GM12874 (cell line): ENCODE data around the gene PPP1R3C.

Experiments
- TF ChIP-seq, protein P1 (sequence below): IDR thresholded peaks from 2 replicates; pipeline ENCODE4 v1.5.1; 2011; ENCODE audit warnings: low read depth, mild to moderate bottlenecking, control low read depth, low read length, moderate library complexity; ENCODE audit not compliant: insufficient read depth

Gene PPP1R3C

DNA sequence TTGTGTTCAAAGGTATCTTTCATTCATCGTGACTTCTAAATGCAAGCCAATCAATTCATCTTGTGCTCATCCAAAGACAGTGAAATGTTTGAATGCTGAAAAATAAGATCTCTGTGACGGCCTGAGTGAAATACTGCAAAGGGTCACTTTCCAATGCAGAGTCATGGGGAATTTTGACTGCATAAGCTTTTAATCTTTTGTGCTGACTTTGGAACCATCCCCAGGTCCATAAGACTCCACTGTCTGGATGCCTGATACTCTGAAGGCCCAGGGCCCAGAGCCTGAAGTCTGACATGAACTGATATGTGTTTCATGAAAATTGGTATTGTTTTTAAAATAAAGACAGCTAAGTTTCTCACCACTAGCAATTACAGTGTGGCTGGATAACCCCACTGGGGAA lies 39.0 kb downstream of the PPP1R3C start:
- TF ChIP-seq, protein P1, sequence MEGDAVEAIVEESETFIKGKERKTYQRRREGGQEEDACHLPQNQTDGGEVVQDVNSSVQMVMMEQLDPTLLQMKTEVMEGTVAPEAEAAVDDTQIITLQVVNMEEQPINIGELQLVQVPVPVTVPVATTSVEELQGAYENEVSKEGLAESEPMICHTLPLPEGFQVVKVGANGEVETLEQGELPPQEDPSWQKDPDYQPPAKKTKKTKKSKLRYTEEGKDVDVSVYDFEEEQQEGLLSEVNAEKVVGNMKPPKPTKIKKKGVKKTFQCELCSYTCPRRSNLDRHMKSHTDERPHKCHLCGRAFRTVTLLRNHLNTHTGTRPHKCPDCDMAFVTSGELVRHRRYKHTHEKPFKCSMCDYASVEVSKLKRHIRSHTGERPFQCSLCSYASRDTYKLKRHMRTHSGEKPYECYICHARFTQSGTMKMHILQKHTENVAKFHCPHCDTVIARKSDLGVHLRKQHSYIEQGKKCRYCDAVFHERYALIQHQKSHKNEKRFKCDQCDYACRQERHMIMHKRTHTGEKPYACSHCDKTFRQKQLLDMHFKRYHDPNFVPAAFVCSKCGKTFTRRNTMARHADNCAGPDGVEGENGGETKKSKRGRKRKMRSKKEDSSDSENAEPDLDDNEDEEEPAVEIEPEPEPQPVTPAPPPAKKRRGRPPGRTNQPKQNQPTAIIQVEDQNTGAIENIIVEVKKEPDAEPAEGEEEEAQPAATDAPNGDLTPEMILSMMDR = no peak

DNA sequence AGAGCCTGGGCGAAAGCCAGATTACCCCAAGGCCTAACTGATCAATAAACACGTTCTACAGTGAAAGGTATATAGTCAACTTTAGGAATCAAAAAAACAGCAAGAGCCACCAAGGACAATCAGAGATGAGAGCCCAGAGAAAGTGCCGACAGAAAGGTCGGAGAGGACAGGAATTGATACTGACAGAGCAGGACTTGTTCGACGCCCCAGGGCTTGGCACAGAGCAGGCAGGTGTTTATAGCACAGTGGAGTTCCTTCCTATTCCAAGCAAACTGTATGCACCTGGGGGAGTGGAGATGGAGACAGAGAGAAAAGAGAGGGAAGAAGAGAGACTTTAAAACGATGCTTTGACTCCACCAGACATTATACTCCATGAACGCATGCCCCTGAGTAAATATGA lies 39.5 kb downstream of the PPP1R3C start:
- TF ChIP-seq, protein P1 = no peak

DNA sequence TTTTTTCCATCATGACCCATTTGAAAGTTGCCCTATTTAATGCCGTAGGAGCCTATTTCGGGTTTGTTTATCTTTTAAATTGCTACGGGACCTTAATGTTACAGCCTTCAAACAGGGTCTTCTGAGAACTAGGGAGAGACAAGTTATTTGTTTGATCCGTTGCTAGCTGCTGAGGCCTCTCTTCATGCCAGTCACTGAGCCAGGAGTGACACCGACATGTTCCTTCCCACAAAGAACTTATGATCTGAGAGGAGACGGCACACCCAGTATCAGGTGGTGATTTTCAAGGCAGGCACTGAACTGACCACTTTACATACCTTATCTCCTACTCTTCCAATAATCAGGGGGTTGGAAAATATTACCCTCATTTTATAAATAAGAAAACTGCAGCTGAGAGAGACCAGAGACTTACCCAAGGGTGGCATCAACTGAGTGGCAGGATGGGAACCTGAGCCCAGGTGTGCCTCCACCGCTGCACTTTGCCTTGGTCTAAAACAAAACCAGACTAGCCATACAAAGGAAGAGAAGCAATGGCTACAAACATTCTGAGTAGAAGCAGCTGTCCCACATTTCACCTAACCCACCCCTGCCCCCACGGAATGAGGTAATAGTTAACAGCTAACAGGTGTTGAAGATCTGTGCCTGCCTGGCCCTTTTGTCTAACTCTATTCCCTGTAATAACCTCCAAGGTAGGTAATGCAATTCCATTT lies 40.5 kb downstream of the PPP1R3C start:
- TF ChIP-seq, protein P1 = no peak

DNA sequence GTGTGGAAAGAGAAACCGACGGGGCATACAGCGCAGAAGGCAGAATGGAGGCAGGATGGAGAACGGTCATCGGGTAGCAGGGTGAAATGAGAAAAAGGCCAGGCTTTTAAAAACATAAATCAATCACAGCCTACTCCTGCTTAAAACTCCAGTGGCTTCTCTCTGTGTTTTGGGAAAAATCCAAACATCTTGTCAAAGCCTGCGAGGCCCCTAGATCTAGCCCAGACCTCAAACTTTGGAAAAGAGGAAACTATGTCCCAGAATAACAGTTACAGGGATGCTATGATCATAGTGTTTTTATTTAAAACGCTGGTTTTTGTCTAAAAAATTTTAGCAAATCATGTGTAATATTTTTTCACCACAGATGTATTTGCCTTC lies 41.1 kb downstream of the PPP1R3C start:
- TF ChIP-seq, protein P1 = no peak

DNA sequence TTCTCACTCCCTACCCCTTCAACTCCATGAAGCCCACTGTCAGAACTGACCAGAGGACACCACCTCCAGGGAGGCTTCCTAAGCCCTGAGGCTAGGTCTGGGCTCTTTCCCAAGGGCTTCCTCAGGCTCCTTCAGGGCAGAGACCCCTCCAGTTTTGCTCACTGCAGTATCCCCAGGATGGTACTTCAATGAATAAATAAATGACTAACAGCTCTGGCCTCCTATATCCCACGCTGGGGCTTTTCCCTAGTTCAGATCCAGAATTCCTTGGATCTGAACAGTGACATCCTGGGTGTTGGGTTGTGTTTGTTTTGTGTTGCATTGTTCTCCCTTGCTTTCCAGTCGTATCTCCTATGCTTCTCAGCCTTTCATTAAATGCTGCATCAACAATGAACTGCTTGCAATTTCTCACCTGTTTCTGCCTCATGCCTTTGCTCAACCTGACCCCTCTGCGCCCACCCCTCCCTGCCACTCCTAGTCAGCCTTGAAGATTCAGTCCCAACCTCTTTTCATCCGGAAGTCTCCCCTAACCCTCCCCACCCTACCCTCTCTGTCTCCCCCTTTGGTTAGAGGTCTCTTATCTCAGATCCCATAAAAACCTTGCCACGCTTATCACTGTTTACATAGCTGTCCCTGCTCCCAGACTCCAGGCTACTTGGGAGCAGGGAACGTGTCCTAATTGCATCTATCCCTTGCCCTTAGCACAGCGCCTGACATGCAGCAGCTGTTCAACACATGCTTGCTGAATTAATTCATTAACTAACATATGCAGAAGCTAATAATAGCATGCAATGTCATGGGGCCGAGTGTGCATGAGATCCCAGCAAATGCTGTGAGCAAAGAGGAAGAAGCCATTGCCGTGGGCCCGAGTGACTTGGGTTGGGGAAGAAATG lies 41.7 kb downstream of the PPP1R3C start:
- TF ChIP-seq, protein P1 = no peak

DNA sequence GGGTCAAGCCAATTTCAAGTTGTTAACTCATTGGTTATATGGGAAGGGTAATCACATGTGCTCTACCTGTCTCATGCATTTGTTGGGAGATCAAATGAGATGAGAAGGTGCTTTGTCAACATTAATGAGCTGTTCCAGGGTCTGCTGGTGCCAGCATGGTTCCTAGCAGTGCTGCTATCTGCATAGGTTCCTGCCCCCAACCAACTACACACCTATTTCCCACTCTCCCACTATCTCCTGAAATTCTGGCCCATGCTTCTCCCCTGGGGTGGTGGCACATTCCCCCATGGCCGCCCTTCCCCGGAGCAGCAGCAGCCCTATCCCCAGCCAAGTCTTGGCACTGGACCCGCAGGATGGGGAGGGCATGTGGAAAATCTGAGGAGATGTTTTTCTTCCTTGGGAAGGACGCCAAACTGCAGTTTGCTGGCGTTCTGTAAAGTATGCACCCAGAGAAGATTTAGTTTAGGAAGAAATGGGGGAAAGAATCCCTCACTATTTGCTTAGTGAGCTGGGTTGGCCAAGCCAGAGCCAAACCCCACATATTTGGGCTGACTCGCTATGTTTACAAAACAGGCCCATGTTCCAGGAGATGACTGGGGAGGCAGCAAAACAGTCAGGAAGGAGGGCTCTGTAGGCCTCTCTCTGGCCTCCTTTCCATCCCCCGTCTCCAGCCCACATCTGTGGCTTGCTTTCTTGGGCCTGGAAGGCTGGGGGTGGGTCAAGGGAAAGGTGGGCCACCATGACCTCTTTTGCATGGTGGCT lies 42.5 kb downstream of the PPP1R3C start:
- TF ChIP-seq, protein P1 = no peak

DNA sequence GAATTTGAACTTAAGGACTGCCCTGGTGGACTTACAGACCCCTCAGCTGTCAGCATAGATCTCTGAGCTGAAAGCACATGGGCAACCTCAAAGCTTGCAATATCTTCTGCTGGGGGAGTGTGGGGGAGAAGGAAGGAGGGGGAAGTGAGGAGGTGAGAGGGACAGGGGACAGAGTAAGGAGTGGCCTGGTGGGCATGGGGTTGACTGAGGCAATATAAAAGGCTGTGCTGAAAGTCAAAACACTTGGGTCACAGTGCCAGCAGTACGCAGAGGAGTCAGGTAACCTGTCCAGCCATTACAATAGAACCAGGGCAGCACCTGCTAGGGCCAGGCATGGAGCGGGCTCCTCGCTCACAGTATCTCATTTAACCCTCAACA lies 43.2 kb downstream of the PPP1R3C start:
- TF ChIP-seq, protein P1 = no peak
